Jurkat, Clone E6-1 (cell line): ENCODE measurements around the gene AKAP9.
"Not testable (repeated sequence)": the region's sequence is repeated elsewhere in the genome, so short reads cannot be mapped to it uniquely, and the experiment has no call there.

Source experiments
- DNase-seq: peaks from one replicate; pipeline ENCODE4 v3.0.0-alpha.2; 2011; ENCODE audit warnings: low read depth, low spot score
- H3K4me3 ChIP-seq: 2 replicates; pipeline ENCODE4 v1.5.1; 2011; ENCODE audit warnings: mild to moderate bottlenecking, low read length, control low read depth, moderate library complexity

Gene AKAP9

GRCh38 chr7:91941450-91941849 lies 788 bp downstream of the AKAP9 start:
- DNase-seq, result peak; percentile 56
- H3K4me3 ChIP-seq, result peak overlapping the region; percentile 88

GRCh38 chr7:91942312-91942711 lies 1.6 kb downstream of the AKAP9 start:
- no peak for DNase-seq
- H3K4me3 ChIP-seq, result no peak overlapping the region

- not testable (repeated sequence) for H3K4me3 ChIP-seq, DNase-seq
Measured at GRCh38 chr7:91944970-91945369, 4.3 kb downstream of the AKAP9 start.

GRCh38 chr7:91945476-91945875 lies 4.8 kb downstream of the AKAP9 start:
- no peak for DNase-seq
- no peak overlapping the region for H3K4me3 ChIP-seq

- no peak overlapping the region for H3K4me3 ChIP-seq
- no peak for DNase-seq
Measured at GRCh38 chr7:91946549-91946948, 5.9 kb downstream of the AKAP9 start.

GRCh38 chr7:91947948-91948347 lies 7.3 kb downstream of the AKAP9 start:
- no peak for DNase-seq
- no peak overlapping the region for H3K4me3 ChIP-seq

GRCh38 chr7:91949221-91950009 lies 8.8 kb downstream of the AKAP9 start:
- H3K4me3 ChIP-seq, result no peak overlapping the region
- DNase-seq, result no peak

GRCh38 chr7:91953618-91954017 lies 13.0 kb downstream of the AKAP9 start:
- DNase-seq, result peak; percentile 18
- no peak overlapping the region for H3K4me3 ChIP-seq

- not testable (repeated sequence) for H3K4me3 ChIP-seq, DNase-seq
Measured at GRCh38 chr7:91956464-91956863, 15.8 kb downstream of the AKAP9 start.

- no peak for DNase-seq
- no peak overlapping the region for H3K4me3 ChIP-seq
Measured at GRCh38 chr7:91957232-91957631, 16.6 kb downstream of the AKAP9 start.

- DNase-seq, result no peak
- H3K4me3 ChIP-seq, result no peak overlapping the region
Measured at GRCh38 chr7:91957823-91958222, 17.2 kb downstream of the AKAP9 start.

- H3K4me3 ChIP-seq, result no peak overlapping the region
- DNase-seq, result no peak
Measured at GRCh38 chr7:91959023-91959422, 18.4 kb downstream of the AKAP9 start.

GRCh38 chr7:91961816-91962215 lies 21.2 kb downstream of the AKAP9 start:
- H3K4me3 ChIP-seq, result no peak overlapping the region
- DNase-seq, result no peak

GRCh38 chr7:91962419-91962818 lies 21.8 kb downstream of the AKAP9 start:
- no peak overlapping the region for H3K4me3 ChIP-seq
- DNase-seq, result no peak

GRCh38 chr7:91967513-91967912 lies 26.9 kb downstream of the AKAP9 start:
- not testable (repeated sequence) for H3K4me3 ChIP-seq, DNase-seq

GRCh38 chr7:91973639-91974038 lies 33.0 kb downstream of the AKAP9 start:
- no peak overlapping the region for H3K4me3 ChIP-seq
- no peak for DNase-seq

GRCh38 chr7:91974066-91974465 lies 33.4 kb downstream of the AKAP9 start:
- no peak for DNase-seq
- no peak overlapping the region for H3K4me3 ChIP-seq

GRCh38 chr7:91976743-91977142 lies 36.1 kb downstream of the AKAP9 start:
- H3K4me3 ChIP-seq, result no peak overlapping the region
- DNase-seq, result no peak

- DNase-seq, result no peak
- H3K4me3 ChIP-seq, result no peak overlapping the region
Measured at GRCh38 chr7:91979590-91979989, 38.9 kb downstream of the AKAP9 start.

GRCh38 chr7:91982352-91982751 lies 41.7 kb downstream of the AKAP9 start:
- not testable (repeated sequence) for H3K4me3 ChIP-seq, DNase-seq

GRCh38 chr7:91988213-91988612 lies 47.6 kb downstream of the AKAP9 start:
- H3K4me3 ChIP-seq, result no peak overlapping the region
- DNase-seq, result no peak
